ENCODE data around the gene MARCHF2.
"Not testable (repeated sequence)": the region's sequence is repeated elsewhere in the genome, so short reads cannot be mapped to it uniquely, and the experiment has no call there.

The MARCHF2 gene

GRCh38 chr19:8413629-8413995 is 507 bp downstream of the MARCHF2 start:
- DNase-seq, result no peak

GRCh38 chr19:8416796-8417195 is 3.7 kb downstream of the MARCHF2 start:
- DNase-seq, result no peak

GRCh38 chr19:8421484-8422461 is 8.7 kb downstream of the MARCHF2 start:
- DNase-seq, result no peak

- no peak for DNase-seq
These were observed 10.7 kb downstream of the MARCHF2 start for GRCh38 chr19:8423817-8424223.

- not testable (repeated sequence) for DNase-seq
These were observed 12.2 kb downstream of the MARCHF2 start for GRCh38 chr19:8425331-8425730.

GRCh38 chr19:8426283-8426682 is 13.2 kb downstream of the MARCHF2 start:
- no peak for DNase-seq

- DNase-seq, result no peak
These were observed 15.9 kb downstream of the MARCHF2 start for GRCh38 chr19:8429044-8429443.

GRCh38 chr19:8429826-8430225 is 16.7 kb downstream of the MARCHF2 start:
- no peak for DNase-seq

GRCh38 chr19:8430650-8431049 is 17.5 kb downstream of the MARCHF2 start:
- DNase-seq, result no peak

GRCh38 chr19:8438236-8438635 is 25.1 kb downstream of the MARCHF2 start:
- no peak for DNase-seq

GRCh38 chr19:8441725-8442544 is 28.8 kb downstream of the MARCHF2 start:
- DNase-seq, result no peak

- DNase-seq, result not testable (repeated sequence)
These were observed 31.1 kb downstream of the MARCHF2 start for GRCh38 chr19:8444140-8444676.

GRCh38 chr19:8444677-8445487 is 31.8 kb downstream of the MARCHF2 start, which contains the start of gene HNRNPM:
Gene HNRNPM, plus strand, starts transcription at chr19:8444975. Its CDS starts 24 bp downstream, at chr19:8444999.
- DNase-seq, result peak; percentile 99

- DNase-seq, result peak; percentile 30
These were observed 32.4 kb downstream of the MARCHF2 start for GRCh38 chr19:8445488-8446001.

- no peak for DNase-seq
These were observed 33.1 kb downstream of the MARCHF2 start for GRCh38 chr19:8446061-8446709.

GRCh38 chr19:8449830-8450229 is 36.7 kb downstream of the MARCHF2 start:
- DNase-seq, result no peak

GRCh38 chr19:8451377-8451776 is 38.3 kb downstream of the MARCHF2 start:
- no peak for DNase-seq

- DNase-seq, result no peak
These were observed 38.8 kb downstream of the MARCHF2 start for GRCh38 chr19:8451885-8452284.

GRCh38 chr19:8452446-8453123 is 39.5 kb downstream of the MARCHF2 start:
- DNase-seq, result no peak

GRCh38 chr19:8453616-8454015 is 40.5 kb downstream of the MARCHF2 start:
- DNase-seq, result no peak

GRCh38 chr19:8454218-8454617 is 41.1 kb downstream of the MARCHF2 start:
- no peak for DNase-seq

Data from NCI-H345 (cell line).